ENCODE measurements around the gene RERGL.

GRCh38 chr12:18139254-18139653 is 49.3 kb upstream of the RERGL start:
- TF ChIP-seq POLR2AphosphoS5 (IDR thresholded peaks at IDR 0.05): no peak
- no peak for TF ChIP-seq CTCF (IDR thresholded peaks at IDR 0.05)
- TF ChIP-seq POLR2A (IDR thresholded peaks at IDR 0.05): no peak
- no peak for TF ChIP-seq EP300 (IDR thresholded peaks at IDR 0.05)
